Putamen (tissue), 1 donor: ENCODE results near the gene DVL2.

Experiments
- DNase-seq: peaks from one replicate; pipeline ENCODE4 v3.0.0-alpha.2; 2016; ENCODE audit warnings: low spot score

Gene DVL2

DNA sequence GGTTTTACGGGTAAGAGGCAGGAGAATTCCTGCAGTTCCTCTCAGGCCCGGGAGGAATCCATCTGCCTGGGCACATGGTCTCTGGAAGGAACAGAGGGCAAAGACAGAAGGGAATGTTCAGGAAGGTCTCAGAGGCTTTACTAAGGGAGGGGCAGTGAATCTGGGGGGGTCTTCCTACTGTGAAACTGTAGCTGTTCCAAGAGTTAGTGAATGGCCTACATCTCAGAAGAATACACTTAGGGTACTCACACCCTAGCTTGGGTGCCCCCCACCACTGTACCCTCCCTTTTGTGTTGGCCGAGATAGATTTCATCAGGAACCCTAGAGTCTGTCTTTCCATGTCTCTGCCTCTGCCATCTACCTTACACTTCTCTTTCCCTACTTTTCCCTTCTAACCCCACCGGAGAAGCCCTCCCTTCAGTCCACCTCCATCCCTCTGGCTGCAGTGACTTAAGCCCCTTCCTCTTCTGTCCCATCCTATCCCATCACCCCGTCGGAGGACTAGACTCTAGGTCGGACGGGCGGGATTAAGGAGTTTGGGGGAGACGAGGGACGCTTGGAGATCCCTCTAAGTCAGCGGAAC, 15.0 kb downstream of the DVL2 start:
- no peak for DNase-seq

DNA sequence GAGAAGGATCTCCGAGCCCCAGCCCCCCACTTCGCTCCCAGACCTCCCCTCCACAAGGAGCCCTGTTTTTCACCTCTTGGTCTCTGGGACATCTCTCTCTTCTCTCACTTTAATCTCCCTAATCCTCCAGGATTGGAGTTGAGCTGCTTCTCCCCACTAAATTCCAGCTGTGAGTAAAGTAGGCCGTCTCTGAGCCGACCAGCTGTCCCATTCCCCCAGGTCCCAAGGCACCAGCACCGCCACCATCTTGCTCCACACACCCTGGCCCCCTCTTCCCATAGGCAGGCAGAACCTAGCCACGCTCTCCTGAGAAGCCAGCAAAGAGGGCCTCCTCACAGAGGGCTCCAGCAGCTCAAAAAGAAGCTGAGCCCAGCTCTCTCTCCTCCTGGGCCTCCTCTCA, 15.6 kb downstream of the DVL2 start:
- DNase-seq: no peak

DNA sequence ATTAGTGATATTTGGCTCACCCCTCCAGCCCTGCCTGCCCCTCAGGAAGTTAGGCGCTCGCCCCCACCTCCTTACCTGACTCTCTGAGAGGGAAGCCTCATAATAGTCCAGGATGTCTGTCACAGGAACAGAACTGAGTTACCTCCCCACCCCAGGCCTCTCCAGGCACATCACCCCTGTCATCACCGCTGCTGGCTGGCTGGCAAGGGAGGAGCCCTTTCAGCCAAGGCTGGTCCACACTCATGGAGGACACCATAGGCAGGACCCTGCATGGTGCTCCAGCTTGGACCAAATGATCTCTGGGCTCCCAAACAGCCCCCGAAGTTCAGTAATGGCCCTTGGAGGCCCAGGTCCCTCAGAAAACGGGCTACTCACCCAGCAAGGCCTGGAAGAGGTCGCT, 16.2 kb downstream of the DVL2 start:
- DNase-seq: no peak

DNA sequence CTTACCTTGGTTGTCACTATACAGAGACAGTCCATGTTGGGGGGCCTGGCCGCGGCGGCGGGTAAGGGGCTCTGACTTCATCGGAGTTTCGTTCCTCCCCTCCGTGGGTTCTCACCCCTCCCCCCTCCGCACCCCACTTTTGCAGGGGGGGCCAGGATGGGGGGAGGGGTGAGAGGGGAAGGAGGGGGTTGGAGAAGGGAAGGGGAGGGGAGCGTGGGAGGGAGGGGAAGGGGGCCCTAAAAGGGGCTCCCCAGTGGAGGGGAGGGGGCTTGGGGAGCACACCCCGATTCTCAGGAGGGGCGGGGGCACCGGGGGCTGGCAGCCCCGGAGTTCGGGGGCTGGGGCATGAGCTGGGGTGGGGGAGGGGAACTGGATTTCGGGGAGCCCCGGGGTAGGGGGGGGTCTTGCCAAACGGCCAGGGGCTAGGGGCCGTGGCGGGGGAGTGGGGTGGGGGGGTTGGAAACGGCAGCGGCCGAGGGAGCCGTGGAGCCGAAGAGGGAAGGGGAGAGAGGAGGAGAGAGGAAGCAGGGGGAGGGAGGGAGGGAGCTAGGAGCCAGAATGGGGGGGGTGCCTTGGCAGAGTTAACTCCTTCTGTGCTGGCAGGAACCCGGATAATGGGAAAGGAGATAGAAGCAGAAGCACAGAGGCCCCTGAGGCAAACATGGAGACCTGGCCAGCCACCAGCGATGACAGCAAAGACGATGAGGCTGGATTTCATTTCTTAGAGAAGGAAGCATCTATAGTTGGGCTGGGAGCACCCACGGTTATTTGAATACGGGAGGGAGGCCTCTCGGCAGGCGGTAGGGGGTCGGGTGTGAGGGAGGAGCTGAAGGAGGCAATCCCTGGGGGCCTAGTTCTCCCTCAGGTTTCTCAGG, 17.0 kb downstream of the DVL2 start:
- DNase-seq: no peak

DNA sequence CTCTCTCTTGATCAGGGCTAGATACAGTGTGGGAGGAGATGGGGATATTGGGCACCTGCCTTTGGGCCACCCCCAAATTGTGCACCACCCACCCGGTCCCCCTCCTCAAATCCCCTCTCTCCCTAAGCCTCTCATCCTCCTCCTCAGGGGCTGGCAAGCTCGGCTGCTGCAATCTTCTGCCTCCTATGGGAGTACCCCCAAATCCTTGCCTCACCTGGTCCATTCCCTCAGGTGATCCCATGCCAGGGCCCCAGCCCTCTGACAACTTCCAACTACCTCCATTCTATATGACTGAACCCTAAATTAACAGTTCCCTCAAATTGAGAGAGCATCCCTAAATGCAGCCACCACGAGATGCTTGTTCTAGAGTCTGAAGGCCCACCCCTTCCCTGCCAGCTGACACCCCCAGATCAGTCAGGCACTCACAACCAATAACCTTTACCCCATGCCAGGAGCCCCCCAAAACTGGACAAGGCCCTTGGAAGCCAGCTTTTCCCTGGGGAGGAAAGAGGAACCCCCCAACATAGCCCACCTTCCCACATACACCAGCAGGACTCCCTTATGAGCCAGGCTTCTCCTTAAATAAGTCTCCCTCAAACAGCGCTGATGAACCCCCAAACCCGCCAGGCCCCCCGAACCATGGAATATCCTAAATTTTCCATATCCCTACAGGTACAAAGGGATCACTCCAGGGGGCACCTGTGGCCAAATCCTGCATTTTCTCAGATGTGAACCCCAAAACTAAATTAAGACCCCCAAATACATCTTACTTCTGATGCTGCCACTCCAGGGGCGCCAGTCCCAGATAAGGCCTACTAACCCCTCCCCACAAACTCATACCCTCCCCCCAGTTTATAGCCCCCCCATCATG, 17.8 kb downstream of the DVL2 start:
- DNase-seq: no peak

DNA sequence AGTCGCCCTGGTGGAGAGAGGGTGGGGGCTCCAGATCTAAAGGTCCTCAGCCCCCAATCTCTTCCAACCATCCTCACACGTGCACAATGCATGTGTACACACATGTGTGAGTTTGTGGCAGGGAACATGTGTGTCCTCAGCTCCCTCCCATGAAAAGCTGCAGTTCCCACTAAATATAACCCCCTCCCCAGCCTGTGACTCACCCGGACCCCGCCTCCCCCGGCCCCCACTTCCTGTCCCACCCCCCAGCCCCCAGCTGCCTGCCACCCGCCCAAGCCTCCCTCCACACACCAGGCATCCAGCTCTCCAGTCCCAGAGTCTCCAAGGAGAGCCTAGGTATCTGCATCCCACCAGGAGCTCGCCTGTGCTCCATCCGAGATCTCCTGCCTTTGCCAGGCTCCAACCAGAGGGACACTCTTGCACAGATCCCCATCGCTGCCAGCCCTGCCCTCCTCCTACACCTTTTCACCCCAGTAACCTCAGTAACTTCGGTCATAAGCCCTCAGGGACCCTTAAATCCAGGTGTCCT, 18.6 kb downstream of the DVL2 start:
- DNase-seq: no peak

DNA sequence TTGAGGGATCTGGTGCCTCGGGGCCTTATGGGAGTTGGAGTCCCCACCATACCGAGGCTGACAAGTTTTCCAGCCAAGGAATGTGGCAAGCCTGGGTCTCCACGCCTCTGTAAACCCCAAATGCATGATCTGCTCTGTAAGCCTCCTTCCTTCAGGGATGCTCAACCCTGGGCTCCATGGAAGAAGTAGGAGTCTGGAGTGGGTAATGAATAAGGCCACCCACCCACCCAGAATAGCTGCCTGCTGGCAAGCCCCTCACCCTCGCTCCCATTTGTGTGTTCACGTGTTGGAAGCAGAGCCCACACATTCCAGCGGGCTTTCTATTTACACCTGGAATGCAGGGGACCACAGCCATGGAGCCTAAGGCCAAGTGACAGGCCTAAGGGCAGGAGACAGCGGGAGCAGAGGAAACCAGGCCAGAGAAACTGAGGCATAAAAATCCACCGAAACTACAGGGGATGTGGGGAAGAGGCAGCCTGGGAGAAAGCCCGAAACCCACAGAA, 19.1 kb downstream of the DVL2 start:
- no peak for DNase-seq

DNA sequence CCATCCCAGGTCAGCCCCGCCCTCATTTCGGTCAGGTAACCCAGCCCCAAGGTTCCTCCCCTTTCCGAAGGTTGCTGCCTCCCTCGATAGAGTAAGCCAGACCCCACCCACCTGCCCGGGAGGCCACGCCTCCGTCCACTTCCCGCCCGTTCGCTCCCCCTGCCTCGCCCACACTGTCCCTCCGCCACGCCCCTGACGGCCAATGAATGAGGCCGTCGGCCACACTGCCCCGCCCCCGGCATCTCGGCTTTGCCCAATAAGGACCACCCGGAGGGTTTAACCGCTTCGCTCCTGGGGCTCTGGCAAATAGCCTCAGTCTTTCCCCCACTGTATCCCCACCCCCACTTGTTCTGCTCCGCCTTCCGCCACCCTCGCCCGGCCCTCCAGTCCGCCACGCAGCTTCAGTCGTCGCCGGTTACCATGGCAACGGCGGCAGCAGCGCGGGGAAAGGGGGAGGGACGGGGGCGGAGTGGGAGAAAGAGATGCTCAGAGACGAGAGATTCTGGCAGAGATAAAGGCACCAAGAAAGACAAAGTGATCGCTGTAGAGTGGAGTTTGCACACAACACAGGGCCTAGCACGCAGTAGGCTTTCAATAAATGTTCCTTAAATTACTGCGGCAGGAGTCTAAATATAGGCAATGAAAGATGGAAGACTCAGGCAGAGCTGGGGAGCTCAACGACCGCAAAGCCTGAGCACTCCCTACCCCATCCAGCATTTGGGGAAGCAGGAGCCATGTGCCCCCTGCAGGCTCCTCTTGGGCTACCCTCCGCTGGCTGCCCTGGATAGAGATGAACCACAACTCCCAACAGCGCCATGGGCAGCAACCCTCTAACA, 19.8 kb downstream of the DVL2 start:
- DNase-seq: peak; percentile 93

DNA sequence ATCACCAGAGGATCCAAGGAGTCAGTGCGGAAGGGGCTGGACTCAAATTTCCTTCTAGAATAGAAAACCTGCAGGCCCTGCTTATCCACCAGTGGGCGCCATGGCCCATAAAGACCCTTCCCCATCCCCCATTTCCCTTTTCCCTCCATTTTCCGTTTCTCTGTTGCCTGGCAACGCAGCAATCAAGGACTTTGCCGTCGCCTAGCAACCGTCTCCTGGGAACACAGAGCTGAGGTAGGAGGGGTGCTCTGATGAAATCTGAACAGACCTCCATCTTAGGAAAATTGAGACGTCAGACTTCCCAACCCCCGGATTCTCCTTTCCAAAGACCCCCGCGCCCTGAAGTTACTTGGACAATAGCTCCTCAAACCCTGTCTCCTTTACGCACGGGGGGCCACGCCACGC, 20.4 kb downstream of the DVL2 start:
- peak; percentile 79 for DNase-seq

DNA sequence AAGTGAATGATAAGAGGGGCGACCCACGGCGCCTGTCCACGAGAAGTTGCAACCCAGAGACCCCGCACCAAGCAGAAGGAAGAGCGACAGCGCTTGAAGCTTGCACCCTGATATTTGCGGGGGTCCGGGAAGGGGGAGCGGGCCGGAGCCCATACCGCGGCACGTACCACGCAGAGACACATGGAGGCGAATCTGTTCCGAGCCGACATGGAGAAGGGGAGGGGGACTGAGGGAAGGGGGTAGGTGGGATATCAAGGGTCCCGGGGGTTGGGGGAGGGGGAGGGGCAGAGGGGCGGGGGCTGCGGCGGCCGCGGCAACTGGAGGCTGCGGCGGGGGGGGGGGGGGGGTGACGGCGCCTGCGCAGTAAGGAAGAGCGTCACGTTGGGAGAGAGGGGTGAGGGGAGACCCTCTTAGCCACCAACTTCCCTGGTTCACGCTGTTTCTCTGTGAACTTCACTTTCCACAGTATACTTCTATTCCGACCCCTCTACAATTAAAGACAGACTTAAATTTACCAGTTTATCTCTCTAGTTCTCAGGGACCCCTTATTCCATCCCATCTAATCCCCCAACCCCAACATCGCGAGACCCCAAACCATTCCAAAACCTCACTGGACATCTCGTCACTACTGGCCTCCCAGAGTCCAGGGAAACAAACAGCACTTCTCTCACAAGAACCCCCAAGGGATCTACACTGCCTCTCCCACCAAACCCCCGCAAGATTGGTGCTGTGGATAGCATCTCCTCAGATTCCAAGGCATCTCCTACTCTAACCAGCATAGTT, 22.6 kb downstream of the DVL2 start:
- DNase-seq: no peak

DNA sequence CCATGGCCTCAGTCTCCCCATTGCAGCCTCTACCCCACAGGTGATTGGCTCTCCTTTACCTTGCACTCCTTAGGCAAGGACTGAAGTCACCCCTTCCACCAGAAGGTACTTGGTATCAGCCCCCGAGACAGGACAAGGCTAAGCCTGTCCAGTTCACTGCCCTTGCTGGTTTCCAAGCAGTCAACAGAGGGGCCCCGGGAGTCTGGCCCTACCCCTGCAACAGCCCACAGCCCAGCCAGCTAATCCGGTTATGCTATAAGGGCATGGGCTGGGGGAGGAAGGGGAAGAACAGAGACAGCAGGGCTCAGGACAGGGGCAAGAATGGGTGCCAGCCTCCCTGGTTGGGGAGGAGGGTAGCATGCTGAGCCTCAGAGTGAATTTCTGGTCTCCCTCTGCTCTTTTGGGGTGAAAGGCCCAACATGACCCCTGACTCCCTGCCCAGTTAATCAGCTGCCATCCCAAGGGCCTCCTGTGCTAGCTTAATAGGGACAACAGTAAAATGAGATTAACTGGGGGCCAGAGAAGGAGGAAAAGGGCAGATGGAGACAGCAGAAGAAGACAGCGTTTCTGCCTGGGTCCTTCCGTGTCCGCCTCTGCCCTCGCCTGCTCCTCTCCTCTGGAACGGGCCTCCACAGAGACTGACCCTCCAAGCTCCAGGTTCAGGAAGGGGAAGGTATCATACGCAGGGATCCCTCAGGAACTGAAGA, 25.4 kb downstream of the DVL2 start:
- DNase-seq: no peak

DNA sequence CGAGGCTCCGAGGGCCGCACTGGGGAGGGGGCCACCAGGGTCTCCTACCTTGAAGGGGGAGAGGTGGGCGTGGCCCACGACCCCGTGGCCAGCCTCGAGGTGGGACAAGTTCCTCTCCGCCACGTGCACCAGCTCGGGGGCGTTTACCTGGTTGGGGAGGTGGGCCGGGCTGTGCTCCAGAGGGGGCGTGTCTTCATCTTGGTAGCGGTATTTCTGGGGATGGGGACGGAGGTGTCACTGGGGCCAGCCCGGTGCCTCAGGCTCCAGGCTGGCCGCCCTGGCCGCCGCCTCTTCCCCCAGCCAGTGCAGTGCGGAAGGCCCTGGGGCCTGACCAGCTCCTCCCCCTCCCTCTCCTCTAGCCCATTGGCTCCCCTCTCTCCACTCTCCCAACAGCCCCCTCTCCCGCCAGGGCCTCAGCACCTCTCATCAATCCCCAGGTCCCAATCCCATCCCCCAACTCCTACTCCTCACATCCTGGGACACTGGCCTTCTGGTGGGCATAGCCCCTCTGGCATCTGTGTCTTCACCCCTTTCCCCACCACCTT, 26.2 kb downstream of the DVL2 start:
- DNase-seq: no peak

DNA sequence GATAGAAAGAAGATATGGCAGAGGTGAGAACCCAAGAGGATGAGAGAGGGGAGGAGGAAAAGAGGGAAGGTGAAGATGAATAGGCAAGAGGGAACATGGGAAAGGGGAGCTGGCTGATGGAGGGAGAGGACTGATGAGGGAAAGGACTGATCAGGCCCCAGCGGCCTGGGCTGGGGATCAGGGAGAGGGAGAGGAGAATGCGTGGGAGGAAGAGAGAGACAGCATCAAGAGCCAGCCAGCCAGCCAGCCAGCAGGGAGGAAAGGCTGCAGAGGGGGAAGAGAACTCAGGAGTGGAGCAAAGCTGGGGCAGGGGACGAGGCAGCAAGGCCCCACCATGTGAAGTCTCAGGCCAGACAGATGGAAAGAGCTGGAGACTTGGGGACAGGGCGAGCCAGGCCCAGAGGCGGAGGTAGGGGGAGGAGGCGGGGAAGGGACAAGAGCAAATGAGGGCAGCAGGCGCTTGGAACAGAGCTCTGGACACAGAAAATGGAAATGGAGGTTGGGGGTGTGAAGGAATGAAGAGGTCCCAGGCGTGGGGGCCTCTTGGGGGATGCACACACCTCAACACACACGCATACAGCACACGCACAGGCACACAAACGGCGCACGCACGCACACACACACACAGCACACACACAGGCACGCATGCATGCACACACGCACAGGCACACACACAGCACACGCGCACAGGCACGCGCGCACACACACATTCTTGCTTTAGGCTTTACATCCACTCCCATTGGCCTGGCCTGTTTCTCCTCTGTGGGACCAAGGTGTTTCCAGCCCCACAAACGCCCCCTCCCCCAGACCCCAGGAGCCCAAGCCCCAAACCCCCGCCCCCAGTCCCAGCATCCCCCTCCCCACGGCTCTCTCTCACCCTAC, 27.0 kb downstream of the DVL2 start:
- no peak for DNase-seq

DNA sequence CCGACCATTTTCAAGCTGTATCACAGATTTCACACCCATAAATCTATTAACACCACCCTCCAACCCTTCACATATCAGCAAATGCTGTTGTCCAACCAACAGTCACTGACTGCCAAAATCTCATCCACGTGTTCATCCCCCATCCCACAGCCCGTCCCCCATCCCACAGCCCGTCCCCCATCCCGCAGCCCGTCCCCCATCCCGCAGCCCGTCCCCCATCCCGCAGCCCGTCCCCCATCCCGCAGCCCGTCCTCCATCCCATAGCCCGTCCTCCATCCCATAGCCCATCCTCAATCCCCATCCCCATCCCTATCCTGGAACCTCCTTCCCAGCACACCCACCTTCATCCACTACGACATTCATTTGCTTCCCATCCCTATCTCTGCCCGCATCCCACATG, 28.8 kb downstream of the DVL2 start:
- DNase-seq: no peak

DNA sequence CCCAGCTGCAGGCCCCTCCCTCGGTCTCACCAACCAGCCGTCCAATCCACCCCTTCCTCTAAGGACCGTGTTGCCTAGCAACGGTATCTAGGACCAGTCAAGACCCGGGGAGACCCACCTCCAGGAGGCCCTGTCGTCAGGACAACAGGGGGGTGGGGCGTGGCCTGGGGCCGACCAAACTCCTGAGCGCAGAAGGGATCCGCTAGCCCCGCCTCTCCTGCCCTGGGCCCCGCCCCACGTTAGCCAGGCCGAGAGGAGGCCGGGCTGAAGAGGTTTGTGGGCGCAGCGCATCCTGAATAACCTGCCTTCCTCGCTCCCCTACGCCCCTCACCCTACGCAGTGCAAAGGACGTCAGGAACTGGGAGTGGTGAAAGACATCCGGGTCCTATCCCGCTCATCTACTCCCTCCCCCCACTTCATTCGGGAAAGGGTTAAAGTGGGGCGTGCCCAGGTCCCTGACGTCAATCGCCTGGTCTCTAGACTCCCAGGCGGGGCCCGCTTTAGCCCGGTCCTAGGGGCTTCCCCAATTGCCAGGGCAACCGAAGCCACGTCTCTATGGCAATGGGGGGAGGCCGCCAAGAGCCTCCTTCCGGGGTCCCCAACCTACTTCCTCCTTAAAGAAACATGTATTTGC, 29.4 kb downstream of the DVL2 start:
- DNase-seq: peak; percentile 81

DNA sequence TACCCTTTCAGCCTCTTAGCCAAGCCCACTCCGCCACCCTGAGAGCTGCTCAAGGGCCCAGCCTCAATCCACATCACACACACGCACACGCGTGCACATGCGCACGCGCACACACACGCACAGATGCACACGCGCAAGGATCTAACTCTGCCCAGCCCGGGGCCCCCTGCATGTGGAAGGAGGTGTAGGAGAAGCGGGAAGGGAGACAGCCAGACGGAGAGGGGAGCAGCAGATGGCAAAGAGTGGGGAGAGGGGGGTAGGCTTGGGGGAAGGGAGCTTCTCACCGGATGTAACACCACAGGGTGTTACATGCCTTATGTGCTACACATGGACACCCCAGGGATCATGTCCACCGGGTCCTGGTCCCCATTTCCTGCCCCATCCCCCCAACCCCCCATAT, 30.0 kb downstream of the DVL2 start:
- no peak for DNase-seq

DNA sequence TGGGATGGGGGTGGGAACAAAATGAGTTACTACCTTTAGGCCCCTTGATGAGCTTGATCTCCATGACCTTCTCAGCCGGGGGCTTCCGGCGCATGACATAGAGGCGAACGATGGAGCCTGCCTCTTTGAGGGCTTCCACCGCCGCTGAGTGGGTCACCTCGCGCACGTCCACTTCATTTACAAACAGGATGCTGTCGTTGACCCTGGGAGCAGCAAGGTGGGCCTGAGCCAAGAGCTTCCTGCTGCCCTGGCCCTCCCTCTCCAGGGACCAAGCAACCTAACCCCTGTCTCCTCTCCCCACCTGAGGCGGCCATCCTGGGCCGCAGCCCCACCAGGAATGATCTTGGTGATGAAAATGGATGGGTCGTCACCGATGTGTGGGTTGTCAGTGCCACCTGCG, 30.9 kb downstream of the DVL2 start:
- no peak for DNase-seq
